Subcutaneous preadipocyte (primary cell): ENCODE measurements around the gene CCDC85B. TPM values are rescaled to one million over a fixed set of nuclear protein-coding genes. Genes with fewer than 3 reads are reported as not detected.

Source experiments
- total RNA-seq: library from RNA; depleted of rRNA; stranded (reverse); fragments of >200 nt; gene quantifications from 2 replicates; pipeline ENCODE4 v1.2.3, GENCODE V29; 2012

Gene CCDC85B
- 53.4 and 63.9 TPM in 2 replicates for total RNA-seq

GRCh38 chr11:65890324-65891218 lies at the start of gene CCDC85B:
Gene CCDC85B, plus strand, starts transcription at chr11:65890673. Its CDS starts 111 bp downstream, at chr11:65890784.

DNA sequence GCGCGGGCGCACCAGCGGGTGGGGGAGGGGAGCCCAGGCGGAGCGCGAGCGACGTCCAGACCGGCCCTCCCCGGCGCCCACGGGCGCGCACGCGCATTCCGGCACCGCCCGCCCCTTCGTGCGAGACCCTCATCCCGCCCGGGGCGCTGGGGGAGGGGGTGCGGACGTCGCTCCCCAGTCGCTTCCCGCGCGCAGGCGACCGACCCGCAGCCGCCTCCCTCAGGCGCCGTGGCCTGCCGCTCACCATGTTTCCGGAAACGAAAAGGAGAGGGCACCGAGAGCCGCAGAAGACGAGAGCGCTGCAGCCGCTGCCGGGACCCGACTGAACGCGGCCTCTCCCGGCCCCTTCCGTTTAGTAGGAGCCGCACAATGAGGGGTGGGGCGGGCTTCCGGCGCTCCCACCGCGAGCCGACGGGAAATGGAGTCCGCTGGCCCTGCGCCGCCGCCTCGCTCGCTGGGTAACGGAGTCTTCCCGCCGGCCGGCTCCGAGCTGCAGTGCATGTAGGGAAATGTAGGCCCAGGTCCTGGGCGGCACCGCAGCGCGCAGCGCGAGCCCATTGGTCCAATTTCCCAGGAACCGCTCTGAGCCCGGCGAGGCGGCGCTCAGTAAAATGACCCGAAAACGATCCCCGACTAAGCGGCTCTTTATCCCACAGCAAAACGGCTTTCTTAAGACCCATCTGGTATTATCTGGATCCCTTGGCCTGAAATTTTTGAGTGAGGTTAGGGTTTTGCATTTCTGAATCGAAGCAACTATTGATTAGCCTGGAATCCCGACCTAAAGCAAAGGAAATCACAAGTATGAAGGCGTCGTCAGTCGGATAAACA lies 32.4 kb upstream of the CCDC85B start, which contains the start of gene CFL1:
Gene CFL1 (minus strand): TSS at position 328 of the 828 bp plus-strand sequence. CDS start 81 bp downstream, at position 247.

DNA sequence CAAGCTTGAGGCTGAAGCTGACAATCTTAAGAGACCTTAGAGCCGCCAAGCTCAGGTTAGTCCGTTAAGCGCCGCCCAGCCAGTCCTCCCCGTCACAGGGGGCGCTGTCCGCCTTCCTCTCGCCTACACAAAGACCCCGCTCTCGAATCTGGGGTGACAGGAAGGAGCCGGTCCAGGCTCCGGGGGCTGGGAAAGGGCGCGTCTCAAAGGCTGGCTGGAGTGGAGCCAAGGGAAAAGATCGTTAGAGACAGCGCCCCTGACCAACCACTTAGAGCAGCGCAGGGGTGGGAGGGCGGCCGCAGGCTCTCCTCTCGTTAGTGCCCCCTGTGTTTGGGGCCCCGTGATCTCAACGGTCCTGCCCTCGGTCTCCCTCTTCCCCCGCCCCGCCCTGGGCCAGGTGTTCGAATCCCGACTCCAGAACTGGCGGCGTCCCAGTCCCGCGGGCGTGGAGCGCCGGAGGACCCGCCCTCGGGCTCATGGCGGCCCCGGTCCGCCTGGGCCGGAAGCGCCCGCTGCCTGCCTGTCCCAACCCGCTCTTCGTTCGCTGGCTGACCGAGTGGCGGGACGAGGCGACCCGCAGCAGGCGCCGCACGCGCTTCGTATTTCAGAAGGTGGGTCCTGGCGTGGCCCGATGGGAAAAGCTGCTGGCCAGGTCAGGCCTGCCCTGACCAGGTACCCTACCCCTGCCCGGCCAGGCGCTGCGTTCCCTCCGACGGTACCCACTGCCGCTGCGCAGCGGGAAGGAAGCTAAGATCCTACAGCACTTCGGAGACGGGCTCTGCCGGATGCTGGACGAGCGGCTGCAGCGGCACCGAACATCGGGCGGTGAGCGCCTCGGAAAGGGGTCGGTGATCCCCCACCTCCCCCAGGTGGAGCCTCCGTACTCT lies 30.0 kb upstream of the CCDC85B start, which contains the start of gene MUS81:
Gene MUS81 (plus strand): TSS at position 156 of the 887 bp plus-strand sequence. CDS start 321 bp downstream, at position 477.

GRCh38 chr11:65872586-65873317 lies 17.7 kb upstream of the CCDC85B start, which contains the start of gene EFEMP2:
Gene EFEMP2, minus strand, starts transcription at chr11:65872800. Its CDS starts 446 bp downstream, at chr11:65872354.

GRCh38 chr11:65879617-65880016 lies 10.9 kb upstream of the CCDC85B start, which contains the start of gene CTSW:
Gene CTSW, plus strand, starts transcription at chr11:65879837. Its CDS starts 18 bp downstream, at chr11:65879855.

GRCh38 chr11:65888163-65888814 lies 2.2 kb upstream of the CCDC85B start, which contains the start of gene FIBP:
Gene FIBP, minus strand, starts transcription at chr11:65888471. Its CDS starts 53 bp downstream, at chr11:65888418.

GRCh38 chr11:65900125-65900898 lies 9.8 kb downstream of the CCDC85B start, which contains the start of gene FOSL1:
Gene FOSL1, minus strand, starts transcription at chr11:65900388. Its CDS starts 49 bp downstream, at chr11:65900339.

DNA sequence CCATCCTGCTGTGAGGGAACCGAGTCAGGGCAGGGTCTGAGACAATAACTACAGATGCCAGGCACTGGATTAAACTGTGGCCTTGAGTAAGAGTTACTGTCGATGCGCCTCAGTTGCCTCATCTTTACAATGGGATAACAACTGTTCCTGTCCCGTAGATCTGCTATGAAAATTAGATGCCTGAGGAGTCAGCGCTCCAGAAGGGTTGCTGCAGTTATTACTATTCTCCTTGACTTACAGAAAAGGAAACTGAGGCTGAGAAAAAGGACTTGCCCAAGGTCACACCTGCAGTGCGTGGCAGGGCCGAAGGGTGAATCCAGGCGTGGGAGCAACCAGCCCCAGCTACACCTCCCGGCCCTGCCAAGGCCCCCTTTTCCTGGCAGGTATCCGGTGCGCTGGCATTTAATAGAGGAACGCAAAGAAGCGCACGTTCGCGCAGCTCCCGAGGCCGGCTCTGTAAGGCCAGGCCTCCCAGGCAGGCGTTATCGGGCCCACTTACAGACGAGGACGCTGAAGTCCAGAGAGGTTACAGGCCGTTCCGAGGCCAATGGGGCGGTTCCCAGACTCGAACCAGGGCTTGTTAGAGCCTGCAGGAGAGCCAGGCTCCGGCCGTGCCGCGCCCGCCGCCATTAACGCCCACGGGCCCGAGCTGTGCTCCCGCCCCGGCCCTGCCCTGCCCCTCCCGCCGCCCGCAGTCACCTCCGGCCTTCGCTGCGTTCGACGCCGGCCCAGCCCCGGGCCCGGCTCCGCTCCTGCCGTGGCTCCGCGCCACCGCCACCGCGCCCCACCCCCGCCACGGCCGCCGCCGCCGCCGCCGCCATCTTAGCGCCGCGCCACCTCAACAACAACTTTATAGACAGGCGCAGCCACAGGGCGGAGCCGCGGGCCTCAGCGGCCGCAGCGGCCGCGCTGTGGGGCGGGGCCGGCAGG lies 28.0 kb downstream of the CCDC85B start, which contains the start of gene C11orf68:
Gene C11orf68 (minus strand): TSS at position 852 of the 930 bp plus-strand sequence. CDS start 31 bp downstream, at position 821.

DNA sequence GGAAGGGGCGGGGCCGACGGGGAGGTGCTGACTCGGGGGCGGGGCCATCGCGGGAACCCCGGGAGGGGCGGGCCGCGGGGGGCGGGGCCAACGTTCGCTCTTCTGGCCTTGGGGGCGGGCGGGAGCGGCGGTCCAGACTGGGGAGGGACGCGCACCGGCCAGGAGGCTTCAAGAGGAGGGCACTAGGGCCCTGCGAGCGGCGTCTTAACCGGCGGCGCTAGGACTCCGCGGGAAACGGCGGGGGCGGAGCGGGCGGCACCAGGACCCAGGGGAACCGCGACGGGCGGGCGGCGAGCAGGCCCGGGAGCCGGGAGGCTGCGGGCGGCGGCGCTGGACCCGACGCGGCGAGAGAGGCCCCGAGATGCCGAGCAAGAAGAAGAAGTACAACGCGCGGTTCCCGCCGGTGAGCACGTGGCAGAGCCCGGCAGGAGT lies 28.7 kb downstream of the CCDC85B start, which contains the start of gene DRAP1:
Gene DRAP1 (plus strand): TSS at position 286 of the 432 bp plus-strand sequence. CDS start 76 bp downstream, at position 362.

Other genes starting within 250 kb of the CCDC85B start
- gene RELA, start 227.8 kb upstream of the CCDC85B start, total RNA-seq, result 22.8 and 31.9 TPM in 2 replicates
- gene KAT5, start 178.4 kb upstream of the CCDC85B start, total RNA-seq, result 42.6 and 44.5 TPM in 2 replicates
- gene RNASEH2C, start 169.9 kb upstream of the CCDC85B start, total RNA-seq, result 33.0 and 38.6 TPM in 2 replicates
- gene AP5B1, start 109.7 kb upstream of the CCDC85B start, total RNA-seq, result 12.9 and 14.3 TPM in 2 replicates
- gene OVOL1, start 103.6 kb upstream of the CCDC85B start, total RNA-seq, result not detected in 2 replicates
- gene SNX32, start 56.7 kb upstream of the CCDC85B start, total RNA-seq, result 1.2 and 2.9 TPM in 2 replicates
- gene CFL1, start 32.5 kb upstream of the CCDC85B start, total RNA-seq, result 768 and 957 TPM in 2 replicates
- 38.2 and 65.9 TPM in 2 replicates for gene MUS81, start 30.2 kb upstream of the CCDC85B start, total RNA-seq
- 38.3 and 39.7 TPM in 2 replicates for gene EFEMP2, start 17.9 kb upstream of the CCDC85B start, total RNA-seq
- under 0.01 TPM in 1 of 2 replicates, not detected in the other for gene CTSW, start 10.8 kb upstream of the CCDC85B start, total RNA-seq
- gene FIBP, start 2.2 kb upstream of the CCDC85B start, total RNA-seq, result 241 and 303 TPM in 2 replicates
- gene FOSL1, start 9.7 kb downstream of the CCDC85B start, total RNA-seq, result 42.3 and 103 TPM in 2 replicates
- gene C11orf68, start 28.4 kb downstream of the CCDC85B start, total RNA-seq, result 35.6 and 38.1 TPM in 2 replicates
- gene DRAP1, start 28.8 kb downstream of the CCDC85B start, total RNA-seq, result 370 and 389 TPM in 2 replicates
- not detected in 2 replicates for gene TSGA10IP, start 54.8 kb downstream of the CCDC85B start, total RNA-seq
- 34.2 and 34.8 TPM in 2 replicates for gene SART1, start 71.1 kb downstream of the CCDC85B start, total RNA-seq
- gene EIF1AD, start 111.5 kb downstream of the CCDC85B start, total RNA-seq, result 28.7 and 37.3 TPM in 2 replicates
- gene BANF1, start 111.8 kb downstream of the CCDC85B start, total RNA-seq, result 22.9 and 27.9 TPM in 2 replicates
- 0.20 TPM in 1 of 2 replicates, not detected in the other for gene CST6, start 121.3 kb downstream of the CCDC85B start, total RNA-seq
- gene CATSPER1, start 135.8 kb downstream of the CCDC85B start, total RNA-seq, result 0.78 TPM in 1 of 2 replicates, not detected in the other
- gene GAL3ST3, start 158.5 kb downstream of the CCDC85B start, total RNA-seq, result not detected in 2 replicates
- 154 and 157 TPM in 2 replicates for gene SF3B2, start 161.7 kb downstream of the CCDC85B start, total RNA-seq
- gene PACS1, start 179.6 kb downstream of the CCDC85B start, total RNA-seq, result 15.8 and 21.3 TPM in 2 replicates